NCI-H345 treated with DMSO at 0.1 percent for 48 hours (cell line): ENCODE results near the gene PIRT.

Experiments used
- DNase-seq: peaks from one replicate; lab custom pipeline; 2025; ENCODE audit not compliant: unreplicated experiment; lab: John Stamatoyannopoulos, UW

PIRT gene

GRCh38 chr17:10790491-10791401 is 47.1 kb downstream of the PIRT start:
- no peak for DNase-seq

GRCh38 chr17:10789694-10790271 is 48.1 kb downstream of the PIRT start:
- DNase-seq: no peak

- DNase-seq: no peak
These were observed 50.4 kb downstream of the PIRT start for GRCh38 chr17:10787306-10788045.

- no peak for DNase-seq
These were observed 52.6 kb downstream of the PIRT start for GRCh38 chr17:10785295-10785694.

- no peak for DNase-seq
These were observed 58.3 kb downstream of the PIRT start for GRCh38 chr17:10779609-10780008.

- DNase-seq: no peak
These were observed 60.0 kb downstream of the PIRT start for GRCh38 chr17:10777890-10778289.

GRCh38 chr17:10777131-10777807 is 60.6 kb downstream of the PIRT start:
- no peak for DNase-seq

- DNase-seq: no peak
These were observed 61.5 kb downstream of the PIRT start for GRCh38 chr17:10776381-10776780.

GRCh38 chr17:10775740-10776356 is 62.0 kb downstream of the PIRT start:
- DNase-seq: no peak

- no peak for DNase-seq
These were observed 62.8 kb downstream of the PIRT start for GRCh38 chr17:10775058-10775457.

GRCh38 chr17:10773391-10773790 is 64.5 kb downstream of the PIRT start:
- no peak for DNase-seq
